GM12874 (cell line): ENCODE measurements around the gene CDH4.

Experiments used
- TF ChIP-seq, protein P1 (sequence below): IDR thresholded peaks from 2 replicates; pipeline ENCODE4 v1.5.1; 2011; ENCODE audit warnings: low read depth, mild to moderate bottlenecking, control low read depth, low read length, moderate library complexity; ENCODE audit not compliant: insufficient read depth

Gene CDH4

DNA sequence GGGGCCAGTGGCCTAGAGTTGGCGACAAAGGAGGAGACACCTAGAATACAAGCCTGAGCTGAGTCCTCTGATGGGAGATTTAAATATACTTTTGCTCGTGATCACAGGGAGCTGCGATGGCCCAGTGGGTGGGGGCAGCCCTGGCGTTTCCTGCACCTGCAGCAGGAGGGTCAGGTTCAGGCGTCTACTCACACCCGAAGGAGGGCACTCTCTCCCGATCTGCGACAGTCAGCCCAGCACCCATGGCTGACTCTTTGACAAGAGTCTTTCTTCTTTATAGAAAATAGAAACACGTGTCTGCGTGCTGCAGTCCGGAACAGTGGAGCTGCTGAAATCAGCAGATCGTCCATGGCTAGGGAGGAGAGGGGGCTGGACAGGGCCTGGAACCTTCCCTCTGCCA is 338.2 kb downstream of the CDH4 start:
- TF ChIP-seq, protein P1, sequence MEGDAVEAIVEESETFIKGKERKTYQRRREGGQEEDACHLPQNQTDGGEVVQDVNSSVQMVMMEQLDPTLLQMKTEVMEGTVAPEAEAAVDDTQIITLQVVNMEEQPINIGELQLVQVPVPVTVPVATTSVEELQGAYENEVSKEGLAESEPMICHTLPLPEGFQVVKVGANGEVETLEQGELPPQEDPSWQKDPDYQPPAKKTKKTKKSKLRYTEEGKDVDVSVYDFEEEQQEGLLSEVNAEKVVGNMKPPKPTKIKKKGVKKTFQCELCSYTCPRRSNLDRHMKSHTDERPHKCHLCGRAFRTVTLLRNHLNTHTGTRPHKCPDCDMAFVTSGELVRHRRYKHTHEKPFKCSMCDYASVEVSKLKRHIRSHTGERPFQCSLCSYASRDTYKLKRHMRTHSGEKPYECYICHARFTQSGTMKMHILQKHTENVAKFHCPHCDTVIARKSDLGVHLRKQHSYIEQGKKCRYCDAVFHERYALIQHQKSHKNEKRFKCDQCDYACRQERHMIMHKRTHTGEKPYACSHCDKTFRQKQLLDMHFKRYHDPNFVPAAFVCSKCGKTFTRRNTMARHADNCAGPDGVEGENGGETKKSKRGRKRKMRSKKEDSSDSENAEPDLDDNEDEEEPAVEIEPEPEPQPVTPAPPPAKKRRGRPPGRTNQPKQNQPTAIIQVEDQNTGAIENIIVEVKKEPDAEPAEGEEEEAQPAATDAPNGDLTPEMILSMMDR = no peak

DNA sequence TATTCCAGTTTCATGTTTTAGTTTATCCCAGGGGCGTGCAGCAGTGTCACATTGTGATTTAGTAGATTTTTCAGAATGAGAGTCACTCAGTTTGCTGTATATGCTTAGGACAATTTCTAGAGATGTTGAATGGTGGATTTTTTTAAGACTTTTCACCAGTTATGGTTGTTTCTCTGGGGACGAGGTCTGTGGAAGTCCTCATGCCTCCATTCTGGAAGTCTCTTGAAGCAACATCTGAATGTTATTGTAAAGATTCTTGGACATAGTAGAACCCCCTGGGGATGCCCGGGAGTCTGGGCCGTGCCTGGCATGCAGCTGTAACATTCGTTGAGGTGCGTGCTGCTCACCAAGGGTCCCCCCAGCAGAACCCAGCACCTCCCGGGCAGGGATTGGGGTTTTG is 341.5 kb downstream of the CDH4 start:
- TF ChIP-seq, protein P1 = no peak

GRCh38 chr20:61594198-61594597 is 342.1 kb downstream of the CDH4 start:
- TF ChIP-seq, protein P1 = no peak

DNA sequence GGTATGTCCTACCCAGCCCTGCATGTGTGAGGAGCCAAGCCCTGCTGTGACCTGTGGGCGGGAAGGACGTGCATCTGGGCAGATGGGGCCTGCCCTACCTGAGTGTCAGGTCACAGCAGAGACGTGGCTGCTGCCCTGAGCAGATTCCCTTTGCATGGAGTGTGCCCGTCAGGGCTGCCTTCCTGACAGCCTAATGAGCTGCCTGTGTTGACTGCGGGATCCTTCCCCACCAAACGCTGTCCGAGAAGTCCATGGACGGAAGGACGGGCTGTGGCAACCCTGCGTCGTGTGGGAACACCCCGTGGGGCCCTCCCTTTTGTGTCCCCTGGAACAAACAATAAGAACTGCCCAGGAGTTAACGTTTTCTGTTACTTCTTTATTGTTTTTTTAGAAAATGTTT is 343.2 kb downstream of the CDH4 start:
- TF ChIP-seq, protein P1 = no peak

GRCh38 chr20:61596687-61597330 is 344.7 kb downstream of the CDH4 start:
- TF ChIP-seq, protein P1 = no peak

DNA sequence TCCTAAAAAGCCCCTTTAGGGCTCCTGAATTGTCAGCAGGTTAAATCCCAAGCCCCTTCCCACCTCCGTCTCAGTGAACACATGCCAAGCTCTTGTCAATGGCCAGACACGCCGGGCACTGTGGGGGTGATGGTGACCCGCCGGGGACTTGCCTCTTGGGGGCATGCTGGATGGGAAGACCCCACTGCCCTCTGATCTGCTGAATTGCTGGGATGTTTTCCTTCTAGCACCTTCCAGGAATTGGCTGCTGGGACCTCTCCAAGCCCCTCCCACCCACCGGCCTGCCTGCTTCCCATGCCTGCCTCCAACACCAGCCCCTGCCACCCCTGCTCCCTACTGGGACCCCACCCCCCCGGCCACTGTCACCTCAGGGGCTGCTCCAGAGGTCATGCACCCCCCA is 345.9 kb downstream of the CDH4 start:
- TF ChIP-seq, protein P1 = no peak

GRCh38 chr20:61598586-61598985 is 346.5 kb downstream of the CDH4 start:
- TF ChIP-seq, protein P1 = no peak
